Measurements from ENCODE around the gene TEKTIP1. TPM values are rescaled to one million over a fixed set of nuclear protein-coding genes. Genes with fewer than 3 reads are reported as not detected.

Gene TEKTIP1
- total RNA-seq, 4 donors from 2014 or later, result 5.5 TPM; not detected in 3

DNA sequence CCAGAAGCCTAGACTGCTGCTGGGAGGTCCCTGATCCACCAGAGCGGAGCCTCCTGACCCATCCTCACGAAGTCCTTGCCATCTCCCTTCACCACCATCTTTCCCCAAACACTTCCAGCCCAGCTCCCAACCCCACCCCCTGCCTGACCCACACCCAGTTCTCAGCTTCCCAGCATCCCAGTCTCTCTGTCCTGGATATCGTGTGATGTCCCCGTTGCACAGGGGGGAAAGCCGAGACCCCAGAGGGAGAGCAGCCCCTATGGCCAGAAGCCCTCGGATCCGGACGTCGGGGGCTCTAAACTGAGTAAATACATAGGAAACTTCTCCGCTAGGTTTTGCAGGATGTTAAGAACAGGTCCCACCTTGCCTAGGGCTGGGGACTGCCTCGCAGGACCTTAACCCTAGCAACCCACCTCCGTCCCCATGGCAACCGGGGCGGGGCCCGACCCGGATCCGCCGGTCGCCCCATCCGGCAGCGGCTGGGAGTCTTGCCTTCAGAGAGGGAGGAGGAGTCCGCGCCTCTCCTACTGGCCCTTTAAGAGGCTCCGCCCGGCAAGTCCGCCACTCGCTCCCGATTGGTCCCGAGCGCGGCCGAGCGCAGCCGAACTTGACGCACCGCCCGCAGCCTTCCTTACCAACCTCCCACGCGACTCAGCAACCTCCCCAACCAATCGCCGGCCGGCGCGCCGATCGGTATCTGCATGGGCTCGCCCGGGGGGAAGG, 33.3 kb downstream of the TEKTIP1 start:
- Histone ChIP-seq H3K27ac (peak overlapping the region; percentile 42 to 62), H3K4me1 (peaks cover 0 to 12% of the 10 kb centered on the region in 2 donors), H3K27me3 (no peaks in the 10 kb centered on the region), H3K9me3 (no peaks in the 10 kb centered on the region), H3K4me3 (peak overlapping the region; percentile 87 to 89), H3K36me3 (no peaks in the 10 kb centered on the region)
- intact Hi-C loops (cut with DNase I; ENCODE audit: low total_unique reads), result no loop called here
- DNase-seq, result peak; percentile 99 to 100
- TF ChIP-seq, protein P1, sequence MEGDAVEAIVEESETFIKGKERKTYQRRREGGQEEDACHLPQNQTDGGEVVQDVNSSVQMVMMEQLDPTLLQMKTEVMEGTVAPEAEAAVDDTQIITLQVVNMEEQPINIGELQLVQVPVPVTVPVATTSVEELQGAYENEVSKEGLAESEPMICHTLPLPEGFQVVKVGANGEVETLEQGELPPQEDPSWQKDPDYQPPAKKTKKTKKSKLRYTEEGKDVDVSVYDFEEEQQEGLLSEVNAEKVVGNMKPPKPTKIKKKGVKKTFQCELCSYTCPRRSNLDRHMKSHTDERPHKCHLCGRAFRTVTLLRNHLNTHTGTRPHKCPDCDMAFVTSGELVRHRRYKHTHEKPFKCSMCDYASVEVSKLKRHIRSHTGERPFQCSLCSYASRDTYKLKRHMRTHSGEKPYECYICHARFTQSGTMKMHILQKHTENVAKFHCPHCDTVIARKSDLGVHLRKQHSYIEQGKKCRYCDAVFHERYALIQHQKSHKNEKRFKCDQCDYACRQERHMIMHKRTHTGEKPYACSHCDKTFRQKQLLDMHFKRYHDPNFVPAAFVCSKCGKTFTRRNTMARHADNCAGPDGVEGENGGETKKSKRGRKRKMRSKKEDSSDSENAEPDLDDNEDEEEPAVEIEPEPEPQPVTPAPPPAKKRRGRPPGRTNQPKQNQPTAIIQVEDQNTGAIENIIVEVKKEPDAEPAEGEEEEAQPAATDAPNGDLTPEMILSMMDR (IDR thresholded peaks at IDR 0.05), result no peak
- peak in 1 of 2 donors; percentile 14 for TF ChIP-seq POLR2A (IDR thresholded peaks at IDR 0.05)

- H3K4me1 ChIP-seq, result peaks cover 0 to 12% of the 10 kb centered on the region in 2 donors
- no peaks in the 10 kb centered on the region for H3K9me3 ChIP-seq
- peak in 1 of 2 donors; percentile 18 for TF ChIP-seq POLR2A (IDR thresholded peaks at IDR 0.05)
- TF ChIP-seq, protein P1 (IDR thresholded peaks at IDR 0.05), result no peak
- H3K27me3 ChIP-seq, result no peaks in the 10 kb centered on the region
- H3K36me3 ChIP-seq, result no peaks in the 10 kb centered on the region
- no peak for DNase-seq
- H3K4me3 ChIP-seq, result peak within 1 kb of the TSS; percentile 87 to 89
- intact Hi-C loops (cut with DNase I; ENCODE audit: low total_unique reads), result no loop called here
- H3K27ac ChIP-seq, result peak within 1 kb of the TSS; percentile 74 to 83
These were observed 33.8 kb downstream of the TEKTIP1 start, which contains the start of gene HMG20B for GRCh38 chr19:3572855-3573161. Gene HMG20B, plus strand, starts transcription at chr19:3572944. Its CDS starts 366 bp downstream, at chr19:3573310.

DNA sequence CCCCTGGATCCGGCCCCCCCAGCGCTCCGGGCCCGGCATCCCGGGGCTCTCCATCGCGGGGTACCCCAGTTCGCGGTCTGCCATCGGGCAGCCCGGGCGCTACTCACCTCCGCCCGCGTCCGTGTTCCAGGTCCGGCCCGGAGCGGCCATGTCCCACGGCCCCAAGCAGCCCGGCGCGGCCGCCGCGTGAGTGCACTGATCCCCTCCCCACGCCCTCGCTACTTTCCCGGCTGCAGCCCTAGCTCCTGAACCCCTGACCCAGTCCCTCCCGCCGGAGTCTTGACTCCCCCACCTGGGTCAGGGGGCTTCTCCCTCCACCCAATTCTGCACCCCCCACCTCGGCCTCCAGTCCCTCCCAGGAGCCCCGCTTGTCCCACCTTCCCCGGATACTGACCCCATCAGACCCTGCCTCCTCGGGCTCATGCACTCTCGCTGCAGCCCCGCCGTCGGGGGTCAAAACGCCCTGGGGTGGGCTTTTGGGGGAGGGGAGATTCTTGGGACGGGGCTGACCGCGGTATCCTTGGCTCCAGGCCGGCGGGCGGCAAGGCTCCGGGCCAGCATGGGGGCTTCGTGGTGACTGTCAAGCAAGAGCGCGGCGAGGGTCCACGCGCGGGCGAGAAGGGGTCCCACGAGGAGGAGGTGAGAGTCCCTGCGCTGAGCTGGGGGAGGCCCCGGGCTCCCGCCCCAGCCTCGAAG, 34.3 kb downstream of the TEKTIP1 start:
- Histone ChIP-seq H3K4me3 (peak overlapping the region; percentile 87 to 89), H3K27me3 (no peaks in the 10 kb centered on the region), H3K9me3 (no peaks in the 10 kb centered on the region), H3K36me3 (no peaks in the 10 kb centered on the region), H3K4me1 (peaks cover 0 to 12% of the 10 kb centered on the region in 2 donors), H3K27ac (peak overlapping the region; percentile 74 to 83)
- intact Hi-C loops (cut with DNase I; ENCODE audit: low total_unique reads), result no loop called here
- peak in 1 of 2 donors; percentile 36 for DNase-seq
- TF ChIP-seq, protein P1 (IDR thresholded peaks at IDR 0.05), result no peak
- TF ChIP-seq POLR2A (IDR thresholded peaks at IDR 0.05), result no peak

DNA sequence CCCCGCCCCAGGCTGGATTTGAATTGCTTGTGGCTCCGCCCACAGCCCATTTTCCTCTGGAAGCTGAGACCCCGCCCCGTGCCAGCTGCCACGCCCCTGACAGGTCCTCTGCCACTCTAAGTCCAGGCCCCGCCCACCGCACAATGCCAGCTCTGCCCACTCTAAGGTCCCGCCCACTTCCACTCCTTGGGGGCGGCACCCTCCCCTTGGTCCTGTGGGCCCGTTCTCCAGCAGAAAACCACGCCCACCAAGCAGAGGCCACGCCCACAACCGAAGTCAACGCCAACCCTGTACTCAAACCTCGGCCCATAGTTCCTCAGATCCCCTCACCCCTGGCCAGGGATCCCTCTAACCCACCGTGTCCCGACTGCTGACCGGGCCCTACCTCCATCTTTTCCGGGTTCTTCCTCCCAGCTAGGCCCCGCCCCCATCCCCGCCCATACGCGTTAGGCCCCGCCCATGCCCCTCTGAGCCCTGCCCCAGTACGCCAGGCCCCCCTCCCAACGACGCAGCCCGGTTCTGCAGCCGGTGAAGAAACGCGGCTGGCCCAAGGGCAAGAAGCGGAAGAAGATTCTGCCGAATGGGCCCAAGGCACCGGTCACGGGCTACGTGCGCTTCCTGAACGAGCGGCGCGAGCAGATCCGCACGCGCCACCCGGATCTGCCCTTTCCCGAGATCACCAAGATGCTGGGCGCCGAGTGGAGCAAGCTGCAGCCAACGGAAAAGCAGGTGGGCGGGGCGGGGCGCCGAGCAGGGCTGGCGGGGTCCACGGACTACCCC, 35.1 kb downstream of the TEKTIP1 start:
- no peaks in the 10 kb centered on the region for H3K36me3 ChIP-seq
- H3K4me1 ChIP-seq, result peaks cover 0 to 12% of the 10 kb centered on the region in 2 donors
- intact Hi-C loops (cut with DNase I; ENCODE audit: low total_unique reads), result no loop called here
- H3K9me3 ChIP-seq, result no peaks in the 10 kb centered on the region
- no peaks in the 10 kb centered on the region for H3K27me3 ChIP-seq
- no peak overlapping the region for H3K27ac ChIP-seq
- peak overlapping the region; percentile 87 to 89 for H3K4me3 ChIP-seq
- DNase-seq, result peak; percentile 71 to 77
- TF ChIP-seq, protein P1 (IDR thresholded peaks at IDR 0.05), result no peak
- TF ChIP-seq POLR2A (IDR thresholded peaks at IDR 0.05), result no peak

Data from uterus (tissue), 4 donors.